Esophagus muscularis mucosa (tissue), 4 donors: ENCODE data around the gene YIPF2.

ENCODE experiments used
- CTCF ChIP-seq, 3 experiments: fragments of 200-600 bp in 2 of 3; fragments of 450-650 bp in 1 of 3; sonication (generic) in 2 of 3; IDR thresholded peaks; one replicate each; pipeline ENCODE4 v1.5.1; 2017 to 2019; ENCODE audit warnings: antibody characterized with exemption in 3 of 3, mild to moderate bottlenecking in 2 of 3, moderate library complexity in 1 of 3
- EP300 ChIP-seq: sonication (generic); formaldehyde crosslinking; IDR thresholded peaks from one replicate; pipeline ENCODE4 v1.6.1; 2017; ENCODE audit warnings: antibody characterized with exemption
- POLR2A ChIP-seq: fragments of 450-650 bp; IDR thresholded peaks from one replicate; pipeline ENCODE4 v1.6.1; 2017; ENCODE audit warnings: antibody characterized with exemption, moderate library complexity, mild to moderate bottlenecking, low read depth
- POLR2AphosphoS5 ChIP-seq, 2 donors: sonication (generic); formaldehyde crosslinking; IDR thresholded peaks; one replicate each; pipeline ENCODE4 v1.6.1; 2017; ENCODE audit warnings: antibody characterized with exemption in 2 of 2

GRCh38 chr19:10935371-10936059 is 7.1 kb upstream of the YIPF2 start:
- TF ChIP-seq CTCF (IDR thresholded peaks at IDR 0.05) (no peak), POLR2A (no peak), EP300 (no peak), POLR2AphosphoS5 (IDR thresholded peaks at IDR 0.05) (no peak)
